ENCODE results near the gene TTLL5.

The TTLL5 gene

DNA sequence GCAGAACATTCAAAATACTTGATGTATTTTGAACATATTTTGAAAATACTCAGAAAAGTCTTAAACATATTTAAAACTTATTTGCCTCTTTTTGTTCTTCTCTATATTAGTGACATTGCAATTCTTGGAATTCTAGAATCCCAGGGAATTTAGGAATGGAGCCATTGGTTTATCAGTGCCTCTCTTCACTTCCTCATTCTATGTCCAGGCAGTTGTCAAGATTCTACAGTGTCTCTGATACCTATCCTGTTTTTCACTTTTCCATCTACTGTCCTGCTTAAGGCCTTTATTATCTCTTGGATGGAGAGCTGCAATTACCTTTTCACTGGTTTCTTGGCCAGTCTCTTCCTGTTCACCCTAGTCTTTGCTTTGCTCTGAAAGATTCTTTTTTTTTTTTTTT is 144.6 kb downstream of the TTLL5 start:
- DNase-seq = no peak

DNA sequence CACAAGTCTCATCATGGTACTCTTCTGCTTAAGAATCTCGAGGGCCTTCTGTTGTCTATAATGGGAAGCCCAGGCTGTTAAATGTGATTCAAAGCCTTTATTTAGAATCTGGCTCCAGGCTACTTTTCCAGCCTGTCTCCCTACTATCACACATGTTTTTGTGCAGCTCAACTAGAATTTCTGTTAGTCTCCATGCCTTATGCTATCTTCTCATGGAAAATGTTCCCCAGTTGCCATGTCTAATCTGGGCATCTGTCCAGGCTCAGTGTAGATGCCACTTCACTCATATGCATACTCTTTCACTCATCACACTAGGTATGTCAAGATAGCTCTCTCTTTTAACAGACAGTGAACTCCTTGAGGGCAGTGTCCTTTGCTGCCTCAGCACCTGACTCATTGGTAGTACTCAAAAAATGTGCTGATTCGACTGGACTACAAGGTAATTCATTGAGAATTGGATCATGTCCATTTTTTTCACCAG is 145.3 kb downstream of the TTLL5 start:
- no peak for DNase-seq

DNA sequence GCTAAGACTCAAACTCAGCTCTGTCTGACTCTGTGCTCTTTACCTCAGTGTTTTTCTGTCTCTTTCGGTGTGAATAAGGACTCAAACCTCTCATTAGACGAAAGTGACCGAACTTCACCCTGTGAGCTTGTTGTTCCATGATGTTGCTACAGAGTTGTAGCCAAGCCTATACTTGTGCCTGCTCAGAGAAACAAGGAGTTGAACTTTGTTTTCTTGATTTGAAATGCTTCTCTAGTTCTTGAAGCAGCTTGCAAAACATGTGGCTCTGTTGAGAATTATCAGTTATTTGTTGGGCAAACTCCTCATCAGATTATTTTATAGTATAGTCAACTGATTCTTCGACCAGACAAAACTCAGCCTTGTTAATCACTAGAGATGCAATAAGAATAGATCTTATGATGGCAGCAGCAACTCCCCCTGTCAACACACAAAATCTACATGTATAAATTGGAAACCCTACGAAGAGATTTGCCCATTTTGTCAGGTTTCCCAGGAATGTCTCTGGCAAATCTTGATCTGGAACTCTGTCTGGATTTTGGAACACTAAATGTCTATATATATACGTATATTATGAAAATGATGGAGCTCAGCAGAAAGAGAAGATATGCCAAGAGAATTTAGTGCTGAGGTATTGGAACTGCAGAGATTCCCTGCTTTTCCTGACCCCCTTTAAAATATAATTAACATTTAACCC is 146.8 kb downstream of the TTLL5 start:
- no peak for DNase-seq

DNA sequence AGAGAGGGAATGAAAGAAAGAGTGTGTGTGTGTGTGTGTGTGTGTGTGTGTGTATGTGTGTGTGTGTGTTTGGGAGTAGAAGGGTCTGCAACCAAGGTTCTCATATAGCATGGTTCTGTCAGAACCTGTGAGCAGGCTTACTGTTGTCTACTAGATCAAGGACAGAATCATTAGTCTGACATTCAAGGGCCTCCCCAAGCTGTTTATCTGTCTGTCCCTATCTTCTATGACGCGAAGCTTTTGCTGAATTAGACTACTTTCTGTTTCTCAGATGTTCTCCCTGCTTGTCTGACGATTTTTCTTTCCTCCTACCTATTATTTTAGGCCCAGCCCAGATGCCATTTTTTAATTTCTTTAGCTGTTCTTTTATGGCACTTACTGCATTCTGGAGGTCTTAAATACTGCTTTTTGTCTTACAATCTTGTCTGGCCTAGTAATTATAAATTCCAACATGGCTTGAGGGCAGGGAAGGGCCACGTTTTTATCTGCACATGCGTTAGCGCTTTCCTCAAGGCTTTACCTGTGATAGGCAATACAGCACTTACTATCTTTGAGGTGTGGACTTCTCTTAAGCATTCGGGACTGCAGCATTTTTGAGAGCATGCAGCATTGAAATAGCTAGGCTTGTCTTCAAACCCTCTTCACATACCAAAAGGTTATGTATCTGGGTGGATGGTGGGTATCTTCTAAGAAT is 150.2 kb downstream of the TTLL5 start:
- DNase-seq = peak; percentile 6

DNA sequence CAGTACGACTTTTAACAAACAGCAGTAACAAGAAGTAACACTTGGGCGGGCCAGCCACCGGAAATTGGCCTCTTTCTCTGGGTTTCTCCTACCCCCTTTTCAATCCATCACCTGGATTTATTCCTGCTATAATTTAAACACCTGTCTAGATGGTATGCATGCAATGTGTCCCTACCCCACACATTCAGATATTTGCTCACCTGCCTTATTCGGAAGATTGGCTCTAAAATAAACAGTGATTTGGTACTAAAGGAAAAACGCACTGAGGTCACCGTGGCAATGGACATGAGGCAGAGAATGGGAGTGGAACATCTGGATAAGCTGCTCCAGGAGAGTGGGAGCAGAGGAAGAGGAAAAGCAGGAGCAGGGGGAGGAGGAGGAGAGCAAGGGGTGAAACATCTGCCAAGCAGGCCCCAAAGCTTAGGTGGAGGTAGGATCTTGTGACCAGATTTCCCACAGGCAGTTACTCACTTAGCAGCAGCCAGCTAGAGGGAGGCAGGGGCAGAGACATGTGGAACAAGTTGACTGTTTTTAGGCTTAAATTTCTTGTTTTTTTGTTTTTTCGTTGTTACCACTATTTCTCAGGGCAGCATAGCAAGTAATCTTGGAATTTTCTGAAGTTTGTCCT is 150.9 kb downstream of the TTLL5 start:
- no peak for DNase-seq

DNA sequence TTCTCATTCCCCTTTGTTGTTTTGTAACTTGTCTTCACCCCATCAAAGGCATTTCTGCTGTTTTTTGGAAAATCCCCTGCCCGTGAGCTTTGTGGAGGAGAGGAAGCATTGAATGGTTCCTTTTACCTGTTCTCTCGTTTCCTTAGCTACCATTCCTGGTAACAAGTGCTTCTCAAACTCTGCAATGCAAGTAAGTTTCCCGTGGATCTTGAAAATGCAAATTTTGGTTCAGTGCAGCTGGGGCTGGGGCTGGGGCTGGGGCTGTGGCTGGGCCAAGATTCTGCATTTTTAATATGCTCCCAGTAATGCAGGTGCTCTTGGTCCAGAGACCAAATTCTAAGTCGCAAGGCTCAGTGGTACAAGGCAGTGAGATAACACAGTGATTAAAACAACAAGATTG is 151.6 kb downstream of the TTLL5 start:
- DNase-seq = no peak

DNA sequence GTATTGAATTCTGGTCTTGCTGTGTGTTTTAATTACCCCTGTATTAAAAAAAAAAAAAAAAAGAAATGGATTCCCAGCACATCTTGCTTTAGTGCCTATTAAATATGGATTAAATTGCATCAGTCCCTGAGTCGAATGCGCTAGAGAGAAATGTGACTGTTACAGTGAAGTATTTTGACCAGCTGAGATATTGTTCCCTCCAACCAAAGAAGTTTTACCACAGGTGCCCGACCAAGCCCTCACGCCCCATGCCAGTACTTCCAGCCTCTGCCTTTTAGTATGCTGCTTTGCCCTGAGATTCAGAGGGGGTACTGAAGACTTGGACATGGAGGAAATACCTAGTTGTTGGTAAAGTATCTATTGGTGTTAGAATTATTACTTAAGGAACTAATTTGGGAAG is 159.7 kb downstream of the TTLL5 start:
- DNase-seq = no peak

DNA sequence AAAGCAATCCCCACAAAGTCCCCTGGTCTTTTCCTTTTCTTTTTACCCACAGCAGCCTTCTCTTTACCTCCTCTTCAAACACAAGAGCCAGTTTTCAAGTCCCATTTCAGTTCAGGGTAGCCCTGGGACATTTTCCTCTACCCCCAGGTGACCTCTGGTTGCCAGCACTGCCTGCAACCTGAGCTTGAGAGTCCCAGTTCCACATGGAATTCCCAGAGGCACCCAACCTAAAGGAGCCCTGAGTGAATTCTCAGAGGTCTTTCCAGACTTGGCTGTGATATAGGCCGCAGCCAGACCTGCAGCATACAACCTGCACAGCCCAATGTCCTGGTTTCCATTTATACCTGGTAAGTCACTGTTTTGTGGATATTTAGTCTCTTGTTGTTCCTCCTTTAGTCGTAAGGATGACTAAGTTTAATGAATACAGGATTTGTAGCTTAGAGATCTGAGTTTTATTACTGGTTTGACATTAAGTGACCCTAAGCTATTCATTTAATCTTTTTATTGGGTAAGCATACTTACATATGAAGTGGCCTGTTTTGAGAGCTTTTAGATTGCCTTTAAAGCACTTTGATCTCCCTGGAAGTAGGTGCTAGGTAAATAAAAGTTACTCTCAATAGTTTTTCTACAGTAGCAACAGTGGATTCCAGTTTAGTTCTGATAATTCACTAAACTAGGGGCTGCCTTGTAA is 160.9 kb downstream of the TTLL5 start:
- no peak for DNase-seq

DNA sequence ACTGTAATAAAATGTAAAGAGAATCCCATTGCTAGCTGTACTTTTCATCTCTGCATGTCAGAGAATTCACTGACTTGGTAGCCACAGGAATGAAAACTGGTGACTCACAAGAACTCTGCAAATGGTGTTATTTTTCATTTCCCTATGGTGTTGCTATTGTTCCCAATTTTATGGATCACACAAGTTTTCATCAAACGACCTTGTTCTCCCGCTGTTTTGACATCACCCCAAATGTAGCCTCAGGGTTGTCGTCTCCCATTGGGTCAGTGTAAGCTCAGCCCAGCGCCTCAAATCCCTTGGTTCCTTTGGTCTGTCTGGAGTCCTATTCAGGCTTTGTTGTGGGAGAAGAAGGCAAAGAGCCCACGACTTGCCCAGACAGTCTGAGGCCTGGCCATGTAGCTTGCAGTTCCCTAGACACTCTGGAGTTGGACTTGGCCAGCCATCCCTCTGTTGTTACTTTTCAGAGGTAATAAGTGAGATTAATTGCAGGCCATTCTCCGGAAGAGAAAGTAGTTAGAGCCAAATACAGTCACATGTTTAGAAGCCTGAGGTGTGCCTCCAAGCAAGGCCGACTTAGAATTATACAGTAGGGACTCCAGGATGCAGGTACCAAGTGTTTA is 161.6 kb downstream of the TTLL5 start:
- DNase-seq = no peak

DNA sequence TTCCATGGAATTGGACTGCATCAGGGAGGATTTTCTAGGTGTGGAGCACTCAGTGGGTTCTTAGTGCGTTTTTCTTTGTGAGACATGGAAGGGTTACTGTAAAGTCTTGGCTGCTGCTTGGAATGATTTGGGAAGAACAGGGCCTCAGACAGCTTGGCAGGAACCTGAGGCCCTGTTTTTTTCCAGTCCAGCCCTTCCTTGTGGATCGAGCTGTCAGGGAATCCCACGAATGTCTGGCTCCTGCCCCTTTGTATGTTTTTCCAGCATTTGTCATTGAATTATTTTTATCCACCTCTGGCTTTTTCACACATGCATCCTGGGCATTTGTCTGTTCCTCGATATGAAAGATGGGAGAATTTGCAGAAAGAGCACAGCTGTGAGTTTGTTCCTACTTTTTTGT is 162.3 kb downstream of the TTLL5 start:
- DNase-seq = no peak

DNA sequence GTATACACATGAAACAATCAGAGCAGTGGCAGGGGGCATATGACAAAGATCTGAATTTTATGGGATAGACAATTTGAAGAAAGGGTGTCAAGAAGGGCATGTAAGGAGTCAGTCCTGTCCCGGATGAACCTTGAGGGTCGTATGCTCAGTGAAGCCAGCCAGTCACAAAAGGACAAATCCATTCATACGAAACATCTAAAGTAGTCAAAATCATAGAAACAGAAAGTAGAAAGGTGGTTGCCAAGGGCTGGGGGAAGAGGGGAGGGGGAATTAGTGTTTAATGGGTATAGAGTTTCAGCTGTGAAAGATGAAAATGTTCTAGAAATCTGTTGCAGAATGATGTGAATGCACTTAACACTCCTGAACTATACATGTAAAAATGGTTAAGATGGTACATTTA is 163.3 kb downstream of the TTLL5 start:
- no peak for DNase-seq

DNA sequence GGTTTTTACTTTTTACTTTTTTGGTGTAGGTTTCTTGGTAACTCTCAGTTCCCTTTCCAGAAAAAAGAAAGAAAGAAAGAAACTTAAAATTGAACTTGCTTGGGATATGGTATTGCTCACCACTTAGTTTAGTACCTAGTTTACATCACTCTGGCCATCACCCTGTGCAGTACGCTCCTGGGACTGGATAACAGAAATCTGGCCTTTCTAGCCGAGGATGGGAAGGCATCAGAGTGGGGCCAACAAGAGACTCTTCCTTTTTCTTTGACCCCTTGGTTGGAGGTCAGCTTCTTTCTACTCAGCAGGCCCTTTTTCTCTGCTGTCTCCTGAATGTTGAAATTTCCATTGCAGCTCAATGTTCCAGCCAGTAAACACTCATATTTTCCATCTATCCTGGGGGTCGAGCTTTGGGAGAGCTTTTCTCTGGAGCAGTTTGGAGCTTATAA is 164.1 kb downstream of the TTLL5 start:
- no peak for DNase-seq

DNA sequence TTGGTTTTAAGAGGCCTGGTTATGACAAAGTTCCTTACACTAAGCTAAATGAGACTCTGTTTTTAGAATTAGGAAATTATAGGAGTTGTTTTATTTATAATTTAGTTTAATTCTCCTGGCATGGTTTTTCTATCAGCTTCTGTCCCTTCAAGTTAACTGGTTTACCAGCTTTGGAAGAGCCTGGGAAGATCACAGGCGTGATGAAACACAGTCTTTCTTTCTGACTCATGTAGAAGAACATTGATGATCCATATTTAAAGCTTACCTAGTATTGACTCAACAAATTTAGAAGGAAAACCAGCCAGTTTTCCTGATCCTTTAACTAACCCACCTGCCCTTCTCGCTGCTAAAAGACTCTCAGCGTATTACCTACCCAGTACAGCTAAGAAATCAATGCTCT is 165.6 kb downstream of the TTLL5 start:
- no peak for DNase-seq

DNA sequence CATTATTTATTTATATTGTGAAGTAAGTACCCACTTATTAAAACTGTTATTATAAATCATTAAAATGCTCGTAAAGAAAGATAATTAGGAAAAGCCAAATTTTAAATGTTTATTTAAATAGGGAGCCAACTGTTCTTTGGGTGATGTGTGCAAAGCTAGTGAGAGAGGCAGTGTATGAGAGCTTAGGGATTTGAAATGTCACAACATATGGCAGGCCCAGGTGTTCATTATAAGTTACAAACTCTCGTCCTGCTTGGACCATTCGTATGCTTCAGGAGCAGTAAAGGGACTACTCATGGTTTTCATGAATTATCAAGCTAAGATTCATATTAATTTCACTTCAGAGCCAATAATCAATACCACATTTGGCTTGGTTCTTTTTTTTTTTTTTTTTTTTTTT is 166.3 kb downstream of the TTLL5 start:
- DNase-seq = no peak

DNA sequence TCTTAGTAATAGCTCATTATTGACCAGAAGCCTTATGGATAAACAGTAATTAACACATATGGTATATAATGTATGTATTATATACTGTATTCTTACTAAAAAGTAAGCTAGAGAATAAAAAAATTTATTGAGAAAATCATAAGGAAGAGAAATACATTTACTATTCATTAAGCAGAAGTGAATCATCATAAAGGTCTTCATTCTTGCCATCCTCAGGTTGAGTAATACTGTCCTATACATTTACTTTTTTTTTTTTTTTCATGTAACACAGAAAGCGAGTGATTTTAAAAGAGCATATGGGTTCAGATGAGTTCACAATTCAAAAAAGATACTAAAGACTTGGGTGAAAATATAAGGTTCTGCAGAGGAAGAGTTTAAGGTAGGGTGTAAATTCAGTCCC is 168.3 kb downstream of the TTLL5 start:
- no peak for DNase-seq

DNA sequence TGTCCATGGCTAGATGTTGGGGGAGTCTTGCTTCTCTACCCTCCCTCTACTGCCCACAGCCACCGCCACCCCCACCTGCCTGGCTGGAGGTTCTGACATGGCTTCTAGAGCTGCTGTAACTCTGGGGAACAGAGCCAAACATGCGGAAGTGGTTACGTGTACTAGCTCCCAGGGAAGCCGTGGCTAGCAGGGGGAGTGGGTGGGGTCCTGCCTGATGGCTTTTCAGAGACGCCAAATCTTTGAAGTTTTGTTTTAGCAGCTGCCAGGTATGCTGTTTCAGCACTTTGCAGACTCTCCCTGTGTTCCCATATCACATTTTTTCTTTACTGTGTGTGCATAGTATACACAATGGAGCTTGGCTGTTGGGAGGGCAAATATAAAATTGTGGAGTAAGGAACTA is 170.4 kb downstream of the TTLL5 start:
- DNase-seq = peak; percentile 63

DNA sequence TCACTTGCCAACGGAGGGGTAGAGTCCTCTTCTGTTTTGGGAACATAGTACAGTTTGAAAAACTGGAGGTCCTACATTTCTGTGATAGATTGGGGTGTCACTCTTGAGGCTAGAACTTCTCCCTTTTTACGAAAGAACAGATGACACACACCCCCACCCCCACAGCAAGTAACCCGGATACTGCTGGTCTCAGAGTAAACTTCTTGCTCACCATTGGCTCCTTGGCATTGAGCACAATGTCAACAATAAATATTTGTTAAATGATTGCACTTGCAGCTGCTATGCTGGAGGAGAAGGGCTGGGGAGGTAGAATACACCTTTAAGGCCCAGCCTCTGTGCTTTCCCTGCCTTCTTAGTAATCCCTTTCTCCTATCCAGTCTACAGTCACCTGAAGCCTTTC is 170.9 kb downstream of the TTLL5 start:
- no peak for DNase-seq

DNA sequence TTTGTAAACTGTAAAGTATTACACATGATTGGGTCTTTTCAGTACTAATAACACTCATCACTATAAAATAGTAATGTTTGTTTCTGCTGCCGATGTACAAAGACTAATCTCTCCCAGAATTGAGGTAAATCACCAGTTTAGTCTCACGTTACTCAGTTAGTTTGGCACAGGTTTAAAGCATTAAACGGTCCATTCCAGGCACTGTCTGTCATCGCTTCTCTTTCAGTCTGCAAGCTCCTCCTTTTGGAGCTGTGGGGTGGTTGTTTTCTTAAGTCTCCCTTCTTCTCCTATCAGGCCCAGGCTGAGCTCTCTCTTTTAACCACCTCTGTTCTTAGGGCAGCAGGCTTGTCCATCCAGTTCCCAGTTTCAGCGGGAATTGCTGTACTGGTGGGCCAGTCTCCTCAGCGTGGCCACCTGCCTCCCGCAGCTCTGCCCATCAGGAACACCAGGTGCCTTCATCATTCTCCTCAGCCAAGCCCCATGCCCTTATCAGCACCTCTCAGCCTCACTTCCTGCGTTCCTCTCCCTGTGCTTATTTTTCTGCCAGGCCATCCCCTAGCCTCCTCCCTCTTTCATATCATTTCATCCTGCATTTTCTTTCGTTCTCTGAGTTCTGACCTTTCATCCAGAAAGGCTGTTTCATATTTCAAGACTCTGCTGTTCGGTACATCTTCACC is 171.7 kb downstream of the TTLL5 start:
- no peak for DNase-seq

DNA sequence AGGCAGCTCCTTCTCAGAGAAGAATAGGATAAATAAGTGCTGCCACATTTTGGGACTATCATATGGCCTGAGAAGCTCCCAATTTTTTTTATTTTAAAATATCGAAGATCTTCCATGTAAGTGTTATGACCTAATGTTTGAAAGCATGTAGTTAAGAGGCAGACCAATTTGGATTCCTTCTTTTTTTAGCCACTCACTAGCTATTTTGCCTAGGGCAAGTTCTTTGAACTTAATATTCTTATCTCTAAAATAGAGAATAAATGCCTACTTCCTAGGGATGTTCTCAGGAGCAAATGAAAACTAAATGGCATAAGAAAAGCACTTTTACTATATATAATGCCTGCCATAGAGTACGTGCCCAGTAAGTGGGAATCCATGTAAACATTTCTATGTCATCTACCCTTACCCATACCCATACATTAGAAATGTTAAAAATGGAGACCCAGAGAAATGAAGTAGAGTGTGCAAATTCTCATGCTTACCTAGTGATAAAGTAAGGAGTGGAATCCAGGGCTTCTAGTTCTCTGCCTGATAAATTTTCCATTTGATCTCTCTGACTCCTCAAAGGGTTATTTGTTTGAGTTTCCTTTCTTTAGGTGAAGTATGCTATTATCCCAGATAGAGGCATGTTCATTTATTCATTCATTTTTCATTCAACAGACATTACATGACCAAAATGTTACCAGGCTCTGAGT is 172.4 kb downstream of the TTLL5 start:
- DNase-seq = no peak

DNA sequence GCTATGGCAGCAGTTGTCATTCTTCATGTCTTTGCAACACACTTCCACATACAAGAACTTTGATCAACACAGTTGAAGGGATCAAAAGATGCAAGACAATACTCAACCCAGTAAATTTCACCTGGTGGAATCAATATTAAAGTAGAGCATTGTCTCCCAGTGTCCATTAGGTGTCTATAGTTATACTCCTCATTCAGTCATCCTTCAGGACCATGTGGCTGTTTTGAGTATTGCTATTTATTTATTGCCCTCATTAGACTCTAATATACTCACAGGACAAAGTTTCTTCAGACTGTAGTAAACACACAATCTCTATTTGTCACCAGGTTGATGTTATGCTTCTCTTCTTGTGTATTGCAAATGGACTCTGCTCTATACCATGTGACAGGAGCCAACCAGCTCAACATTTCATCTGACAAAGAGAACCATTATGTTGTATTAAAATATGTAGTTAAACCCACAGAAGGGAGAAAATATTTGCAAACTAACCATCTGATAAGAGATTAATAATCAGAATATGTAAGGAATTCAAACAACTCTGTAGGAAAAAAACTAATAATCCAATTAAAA is 174.2 kb downstream of the TTLL5 start:
- DNase-seq = no peak

DNA sequence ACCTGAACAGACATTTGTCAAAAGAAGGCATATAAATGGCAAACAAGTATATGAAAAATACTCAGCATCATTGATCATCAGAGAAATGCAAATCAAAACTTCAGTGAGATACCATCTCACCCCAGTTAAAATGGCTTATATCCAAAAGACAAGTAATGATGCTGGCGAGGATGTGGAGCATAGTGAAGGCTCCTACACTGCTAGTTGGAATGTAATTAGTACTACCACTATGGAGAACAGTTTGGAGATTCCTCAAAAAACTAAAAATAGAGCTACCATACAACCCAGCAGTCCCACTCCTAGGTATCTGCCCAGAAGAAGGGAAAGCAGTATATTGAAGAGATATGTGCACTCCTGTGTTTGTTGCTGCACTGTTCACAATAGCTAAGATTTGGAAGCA is 174.7 kb downstream of the TTLL5 start:
- DNase-seq = no peak
